Osteoblast (primary cell): ENCODE data around the gene LGALS9. TPM values are rescaled to one million over a fixed set of nuclear protein-coding genes. Genes with fewer than 3 reads are reported as not detected.
"Not testable (repeated sequence)": the region's sequence is repeated elsewhere in the genome, so short reads cannot be mapped to it uniquely, and the experiment has no call there.

Experiments used
- DNase-seq: peaks from one replicate; pipeline ENCODE4 v3.0.0; 2011; ENCODE audit warnings: low spot score, mixed read lengths; ENCODE audit not compliant: insufficient read length; ENCODE audit errors: missing footprints
- H2AFZ ChIP-seq: 2 replicates; pipeline ENCODE4 v1.6.0; 2011; ENCODE audit warnings: mild to moderate bottlenecking, low read length
- H3K27ac ChIP-seq: 2 replicates; pipeline ENCODE4 v1.5.1; 2011; ENCODE audit warnings: mild to moderate bottlenecking, low read depth, low read length, moderate library complexity
- H3K27me3 ChIP-seq: 2 replicates; pipeline ENCODE4 v1.6.0; 2012; ENCODE audit warnings: mild to moderate bottlenecking, control low read depth, inconsistent platforms, low read length, moderate library complexity; ENCODE audit not compliant: insufficient read depth
- H3K36me3 ChIP-seq: 2 replicates; pipeline ENCODE4 v1.5.1; 2011; ENCODE audit warnings: mild to moderate bottlenecking, low read length, control low read depth, moderate library complexity; ENCODE audit not compliant: insufficient read depth
- H3K4me1 ChIP-seq: 2 replicates; pipeline ENCODE4 v1.5.1; 2011; ENCODE audit warnings: mild to moderate bottlenecking, low read length, control low read depth, moderate library complexity; ENCODE audit not compliant: insufficient read depth
- H3K4me2 ChIP-seq: 2 replicates; pipeline ENCODE4 v1.6.0; 2011; ENCODE audit warnings: mild to moderate bottlenecking, low read length; ENCODE audit not compliant: insufficient read depth
- H3K4me3 ChIP-seq: fragments of 200-600 bp; sonication (generic); 3 replicates; pipeline ENCODE4 v1.5.1; 2012; ENCODE audit warnings: mild to moderate bottlenecking, low read length, inconsistent platforms; ENCODE audit not compliant: insufficient read depth
- H3K79me2 ChIP-seq: 2 replicates; pipeline ENCODE4 v1.6.0; 2012; ENCODE audit warnings: mild to moderate bottlenecking, low read length, control low read depth, inconsistent platforms; ENCODE audit not compliant: insufficient read depth
- H3K9me3 ChIP-seq: 2 replicates; pipeline ENCODE4 v1.5.1; 2011; ENCODE audit warnings: low read depth, low read length, control low read depth
- H4K20me1 ChIP-seq: 2 replicates; pipeline ENCODE4 v1.6.0; 2012; ENCODE audit warnings: mild to moderate bottlenecking, low read length, control low read depth; ENCODE audit not compliant: insufficient read depth
- total RNA-seq: library from RNA; depleted of rRNA; stranded (reverse); fragments of >200 nt; gene quantifications from 2 replicates; pipeline ENCODE4 v1.2.3, GENCODE V29; 2012
- TF ChIP-seq, protein P1 (sequence below): IDR thresholded peaks from 2 replicates; pipeline ENCODE4 v1.5.1; 2011; ENCODE audit warnings: mild to moderate bottlenecking, low read depth, low read length, moderate library complexity; ENCODE audit errors: extremely low read depth

LGALS9 gene
- total RNA-seq, 1 donor, result 1.4 TPM

GRCh38 chr17:27627514-27627913, 3.5 kb upstream of the LGALS9 start:
- Histone ChIP-seq H3K9me3 (no peaks in the 10 kb centered on the region), H3K4me1 (no peaks in the 10 kb centered on the region), H4K20me1 (no peaks in the 10 kb centered on the region), H3K27ac (no peak overlapping the region), H3K27me3 (no peaks in the 10 kb centered on the region), H3K79me2 (no peaks in the 10 kb centered on the region), H3K4me3 (no peak overlapping the region), H2AFZ (no peak overlapping the region), H3K4me2 (no peak overlapping the region), H3K36me3 (no peaks in the 10 kb centered on the region)
- TF ChIP-seq, protein P1, sequence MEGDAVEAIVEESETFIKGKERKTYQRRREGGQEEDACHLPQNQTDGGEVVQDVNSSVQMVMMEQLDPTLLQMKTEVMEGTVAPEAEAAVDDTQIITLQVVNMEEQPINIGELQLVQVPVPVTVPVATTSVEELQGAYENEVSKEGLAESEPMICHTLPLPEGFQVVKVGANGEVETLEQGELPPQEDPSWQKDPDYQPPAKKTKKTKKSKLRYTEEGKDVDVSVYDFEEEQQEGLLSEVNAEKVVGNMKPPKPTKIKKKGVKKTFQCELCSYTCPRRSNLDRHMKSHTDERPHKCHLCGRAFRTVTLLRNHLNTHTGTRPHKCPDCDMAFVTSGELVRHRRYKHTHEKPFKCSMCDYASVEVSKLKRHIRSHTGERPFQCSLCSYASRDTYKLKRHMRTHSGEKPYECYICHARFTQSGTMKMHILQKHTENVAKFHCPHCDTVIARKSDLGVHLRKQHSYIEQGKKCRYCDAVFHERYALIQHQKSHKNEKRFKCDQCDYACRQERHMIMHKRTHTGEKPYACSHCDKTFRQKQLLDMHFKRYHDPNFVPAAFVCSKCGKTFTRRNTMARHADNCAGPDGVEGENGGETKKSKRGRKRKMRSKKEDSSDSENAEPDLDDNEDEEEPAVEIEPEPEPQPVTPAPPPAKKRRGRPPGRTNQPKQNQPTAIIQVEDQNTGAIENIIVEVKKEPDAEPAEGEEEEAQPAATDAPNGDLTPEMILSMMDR, result no peak
- DNase-seq, result no peak

GRCh38 chr17:27628376-27628775, 2.6 kb upstream of the LGALS9 start:
- Histone ChIP-seq H3K79me2 (no peaks in the 10 kb centered on the region), H3K4me1 (peaks cover 4% of the 10 kb centered on the region), H3K27ac (no peak overlapping the region), H2AFZ (no peak overlapping the region), H3K4me2 (no peak overlapping the region), H3K36me3 (no peaks in the 10 kb centered on the region), H3K27me3 (no peaks in the 10 kb centered on the region), H3K4me3 (no peak overlapping the region), H3K9me3 (no peaks in the 10 kb centered on the region), H4K20me1 (no peaks in the 10 kb centered on the region)
- no peak for DNase-seq
- TF ChIP-seq, protein P1, result no peak

GRCh38 chr17:27629260-27629659, 1.7 kb upstream of the LGALS9 start:
- not testable (repeated sequence) for DNase-seq, H3K79me2 ChIP-seq, H4K20me1 ChIP-seq, H3K36me3 ChIP-seq, H3K9me3 ChIP-seq, H3K27me3 ChIP-seq, H3K4me2 ChIP-seq, H3K4me1 ChIP-seq, H3K4me3 ChIP-seq, H2AFZ ChIP-seq, H3K27ac ChIP-seq

- Histone ChIP-seq H4K20me1 (no peaks in the 10 kb centered on the region), H3K9me3 (no peaks in the 10 kb centered on the region), H3K79me2 (no peaks in the 10 kb centered on the region), H3K4me1 (peaks cover 4% of the 10 kb centered on the region), H2AFZ (no peak overlapping the region), H3K36me3 (no peaks in the 10 kb centered on the region), H3K27ac (no peak overlapping the region), H3K4me2 (no peak overlapping the region), H3K27me3 (no peaks in the 10 kb centered on the region), H3K4me3 (no peak overlapping the region)
- DNase-seq, result no peak
- TF ChIP-seq, protein P1, result no peak
These were observed 398 bp downstream of the LGALS9 start for GRCh38 chr17:27631411-27631760.
